HG02678 (cell line): ENCODE measurements around the gene ASB17.
A peak's percentile ranks its signal among the peaks of the same experiment; 100 is the strongest.
"Not testable (repeated sequence)": the region's sequence is repeated elsewhere in the genome, so short reads cannot be mapped to it uniquely, and the experiment has no call there.

Experiments used
- ATAC-seq: cut with Tn5 transposase; IDR thresholded peaks from one replicate; pipeline ENCODE4 v1.9.1; 2021; ENCODE audit warnings: mild to moderate bottlenecking, moderate library complexity; ENCODE audit not compliant: unreplicated experiment

Gene ASB17

GRCh38 chr1:75932304-75932703, at the start of gene ASB17:
Gene ASB17 (minus strand): TSS chr1:75932404. CDS start chr1:75932291, 113 bp downstream.
- ATAC-seq, result no peak

GRCh38 chr1:75980972-75981897, 49.0 kb upstream of the ASB17 start:
- ATAC-seq, result no peak

GRCh38 chr1:75970631-75971030, 38.4 kb upstream of the ASB17 start:
- no peak for ATAC-seq

- no peak for ATAC-seq
Observed at GRCh38 chr1:75969550-75969949, 37.3 kb upstream of the ASB17 start.

- ATAC-seq, result no peak
Observed at GRCh38 chr1:75967719-75968118, 35.5 kb upstream of the ASB17 start.

GRCh38 chr1:75964760-75965408, 32.7 kb upstream of the ASB17 start:
- no peak for ATAC-seq

- ATAC-seq, result not testable (repeated sequence)
Observed at GRCh38 chr1:75964110-75964759, 32.0 kb upstream of the ASB17 start.

- no peak for ATAC-seq
Observed at GRCh38 chr1:75954586-75954985, 22.4 kb upstream of the ASB17 start.

GRCh38 chr1:75953461-75953860, 21.3 kb upstream of the ASB17 start:
- ATAC-seq, result no peak

- ATAC-seq, result no peak
Observed at GRCh38 chr1:75952016-75952415, 19.8 kb upstream of the ASB17 start.

- ATAC-seq, result no peak
Observed at GRCh38 chr1:75950176-75950575, 18.0 kb upstream of the ASB17 start.

GRCh38 chr1:75943037-75943436, 10.8 kb upstream of the ASB17 start:
- ATAC-seq, result not testable (repeated sequence)

- ATAC-seq, result no peak
Observed at GRCh38 chr1:75937034-75937433, 4.8 kb upstream of the ASB17 start.

GRCh38 chr1:75922698-75923097, 9.5 kb downstream of the ASB17 start:
- no peak for ATAC-seq

GRCh38 chr1:75916834-75917233, 15.4 kb downstream of the ASB17 start:
- no peak for ATAC-seq

- ATAC-seq, result peak; percentile 42
Observed at GRCh38 chr1:75908717-75909152, 23.5 kb downstream of the ASB17 start.

GRCh38 chr1:75901371-75901770, 30.8 kb downstream of the ASB17 start:
- ATAC-seq, result no peak

GRCh38 chr1:75884437-75884836, 47.8 kb downstream of the ASB17 start:
- no peak for ATAC-seq

GRCh38 chr1:75879985-75880384, 52.2 kb downstream of the ASB17 start:
- ATAC-seq, result no peak

GRCh38 chr1:75870951-75871350, 61.3 kb downstream of the ASB17 start:
- no peak for ATAC-seq
